HG03108 (cell line): Measurements from ENCODE around the gene MED8.

Source experiments
- ATAC-seq: cut with Tn5 transposase; IDR thresholded peaks from one replicate; pipeline ENCODE4 v1.9.1; 2021; ENCODE audit warnings: moderate library complexity; ENCODE audit not compliant: unreplicated experiment

Gene MED8

DNA sequence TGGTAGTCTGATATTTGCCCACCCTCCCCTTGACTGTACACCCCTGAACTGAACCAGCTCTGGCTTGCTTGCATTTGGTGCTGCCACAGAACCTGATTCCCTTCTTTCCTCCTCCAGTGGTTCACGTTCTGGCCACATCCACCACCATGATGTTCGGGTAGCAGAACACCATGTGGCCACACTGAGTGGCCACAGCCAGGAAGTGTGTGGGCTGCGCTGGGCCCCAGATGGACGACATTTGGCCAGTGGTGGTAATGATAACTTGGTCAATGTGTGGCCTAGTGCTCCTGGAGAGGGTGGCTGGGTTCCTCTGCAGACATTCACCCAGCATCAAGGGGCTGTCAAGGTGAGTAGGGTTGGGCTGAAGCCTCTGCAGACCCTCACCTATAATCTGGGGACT is 29.0 kb downstream of the MED8 start:
- ATAC-seq, result no peak

DNA sequence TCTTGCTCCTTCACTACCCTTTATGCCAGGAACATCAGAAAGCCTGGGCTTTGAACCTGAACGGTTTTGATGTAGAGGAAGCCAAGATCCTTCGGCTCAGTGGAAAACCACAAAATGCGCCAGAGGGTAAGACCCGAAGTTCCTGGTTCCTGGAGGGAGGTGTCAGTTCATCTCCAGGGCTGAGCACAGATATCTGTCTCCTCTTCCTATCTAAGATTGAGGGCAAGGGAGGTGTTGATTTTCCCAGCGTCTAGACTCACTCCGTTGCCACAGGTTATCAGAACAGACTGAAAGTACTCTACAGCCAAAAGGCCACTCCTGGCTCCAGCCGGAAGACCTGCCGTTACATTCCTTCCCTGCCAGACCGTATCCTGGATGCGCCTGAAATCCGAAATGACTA is 29.9 kb downstream of the MED8 start:
- ATAC-seq, result no peak

DNA sequence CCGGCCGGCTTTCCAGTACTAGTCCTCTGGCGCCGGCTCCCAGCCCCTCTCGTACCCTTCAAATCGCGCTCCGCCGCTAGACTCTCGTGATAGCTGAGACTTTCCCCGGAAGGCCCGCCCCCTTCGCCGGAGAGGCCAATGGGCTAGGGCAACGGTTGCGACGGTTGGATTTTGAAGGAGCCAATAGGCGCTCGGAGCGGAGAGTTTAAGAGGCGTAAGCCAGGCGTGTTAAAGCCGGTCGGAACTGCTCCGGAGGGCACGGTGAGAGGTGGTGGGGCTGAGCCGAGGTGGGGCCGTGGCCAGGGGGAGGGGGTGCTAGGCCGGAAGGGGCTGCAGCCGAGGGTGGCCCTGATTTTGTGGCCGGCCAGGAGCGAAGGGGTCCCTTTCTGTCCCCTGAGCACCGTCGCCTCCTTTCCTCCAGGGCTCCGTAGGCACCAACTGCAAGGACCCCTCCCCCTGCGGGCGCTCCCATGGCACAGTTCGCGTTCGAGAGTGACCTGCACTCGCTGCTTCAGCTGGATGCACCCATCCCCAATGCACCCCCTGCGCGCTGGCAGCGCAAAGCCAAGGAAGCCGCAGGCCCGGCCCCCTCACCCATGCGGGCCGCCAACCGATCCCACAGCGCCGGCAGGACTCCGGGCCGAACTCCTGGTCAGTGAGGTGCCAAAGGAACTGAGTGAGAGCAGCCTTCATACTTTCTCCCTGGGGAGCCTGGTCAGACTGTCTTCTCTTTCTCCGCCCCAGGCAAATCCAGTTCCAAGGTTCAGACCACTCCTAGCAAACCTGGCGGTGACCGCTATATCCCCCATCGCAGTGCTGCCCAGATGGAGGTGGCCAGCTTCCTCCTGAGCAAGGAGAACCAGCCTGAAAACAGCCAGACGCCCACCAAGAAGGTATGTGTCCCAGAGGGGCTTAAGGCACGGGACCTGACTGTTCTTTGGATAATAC is 30.6 kb downstream of the MED8 start, which contains the start of gene CDC20:
CDC20 (plus strand) TSS at position 236 of the 948 bp plus-strand sequence; CDS start at position 471, 235 bp downstream.
- peak; percentile 91 for ATAC-seq

DNA sequence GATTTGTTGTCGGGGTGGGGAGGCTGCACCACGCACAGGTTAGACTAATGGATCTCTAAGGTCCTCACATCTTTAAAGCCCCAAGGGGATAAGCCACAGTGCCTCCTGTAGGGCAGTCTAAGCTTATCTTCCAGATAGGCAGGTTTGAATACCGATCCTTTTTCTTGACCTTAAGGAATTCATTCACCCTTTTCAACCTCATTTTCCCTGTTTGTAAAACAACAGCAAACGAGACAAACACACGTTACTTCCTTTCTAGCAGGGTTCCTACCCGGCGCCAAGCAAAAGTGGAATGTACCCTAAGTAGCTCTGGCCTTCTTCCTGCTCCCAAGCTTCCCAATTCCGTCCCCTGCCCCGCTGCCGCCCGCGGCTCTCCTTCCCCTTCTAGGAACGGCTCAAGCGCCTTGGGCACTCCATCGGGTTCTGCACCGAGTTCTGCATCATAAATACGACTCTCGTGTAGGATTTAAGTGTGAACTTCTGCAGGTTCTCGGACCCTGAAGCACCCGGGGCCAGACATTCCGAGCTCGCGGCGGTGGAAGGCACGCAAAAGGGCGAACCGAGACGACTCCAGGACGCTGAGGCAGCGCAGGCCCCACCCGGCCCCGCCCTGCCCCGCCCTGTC is 31.4 kb downstream of the MED8 start:
- ATAC-seq, result peak; percentile 5

DNA sequence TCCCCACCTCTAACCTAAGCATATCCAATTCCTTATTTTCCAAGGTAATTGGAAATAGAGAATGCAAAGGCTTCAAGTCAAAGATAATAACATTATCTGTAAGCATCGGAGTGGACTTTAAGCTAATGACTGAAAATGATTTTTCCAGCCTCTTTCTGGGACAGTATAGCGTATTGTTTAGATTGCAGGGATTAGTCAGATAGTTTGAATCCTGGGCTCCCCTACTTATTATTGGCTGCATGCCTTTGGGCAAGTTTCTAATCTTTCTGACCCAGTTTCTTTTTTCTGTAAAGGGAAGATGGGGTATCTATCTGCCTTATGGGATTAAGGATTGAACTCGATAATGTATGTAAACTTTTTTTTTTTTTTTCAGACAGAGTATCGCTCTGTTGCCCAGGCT is 32.3 kb downstream of the MED8 start:
- ATAC-seq, result no peak

DNA sequence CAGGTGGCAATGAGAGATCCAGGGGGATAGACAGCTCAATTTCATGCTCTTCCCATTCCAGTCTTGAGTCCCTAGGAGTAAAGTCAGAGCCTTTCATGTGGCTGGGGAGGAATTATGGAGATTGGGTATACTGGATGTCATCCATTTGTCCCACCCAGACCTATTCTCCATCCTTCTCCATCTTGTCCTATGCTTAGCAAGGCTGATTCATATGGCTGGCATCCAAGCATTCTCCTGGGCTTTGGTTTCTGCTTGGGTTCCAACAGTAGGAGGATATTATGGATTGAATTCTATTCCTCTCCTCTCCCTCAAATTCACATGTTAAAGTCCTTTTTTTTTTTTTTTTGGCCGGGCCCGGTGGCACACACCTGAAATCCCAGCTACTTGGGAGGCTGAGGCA is 34.7 kb downstream of the MED8 start:
- ATAC-seq, result no peak

DNA sequence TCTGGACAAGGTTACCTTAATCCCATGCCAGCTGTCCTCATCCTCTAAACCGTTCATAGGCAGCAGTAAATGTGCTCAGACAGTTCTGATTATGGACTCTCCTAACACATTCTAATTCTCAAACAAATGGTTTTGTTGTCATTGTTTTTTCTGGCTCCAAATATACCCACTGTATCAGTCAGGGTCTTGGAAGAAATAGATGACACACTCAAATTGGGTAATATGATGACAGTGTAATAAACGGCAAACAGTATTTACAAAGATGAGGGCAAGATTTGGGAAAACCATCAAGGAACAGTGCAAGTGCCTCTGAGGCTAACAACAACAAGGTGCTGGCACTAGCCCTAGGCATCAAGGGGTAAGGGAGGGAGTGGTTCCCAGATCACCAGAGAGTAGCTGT is 35.1 kb downstream of the MED8 start:
- ATAC-seq, result no peak

DNA sequence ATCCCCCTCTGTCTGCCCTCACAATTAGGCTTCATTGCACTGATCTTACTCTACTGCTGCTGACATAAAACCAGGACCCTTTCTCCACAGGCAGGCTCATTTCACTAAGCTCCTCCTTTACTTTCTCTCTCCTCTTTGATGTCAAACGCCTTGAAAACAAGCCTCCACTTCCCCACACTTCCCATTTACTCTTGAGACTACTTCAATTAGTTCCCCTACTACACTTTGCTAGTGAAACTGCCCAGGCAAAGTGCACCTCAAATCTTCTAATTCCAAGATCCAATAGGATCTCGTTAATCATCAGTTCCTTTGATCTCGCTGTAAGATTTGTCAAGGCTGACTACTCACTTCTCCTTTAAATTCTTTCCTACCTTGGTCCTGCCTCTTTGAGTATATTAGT is 36.7 kb downstream of the MED8 start:
- no peak for ATAC-seq

DNA sequence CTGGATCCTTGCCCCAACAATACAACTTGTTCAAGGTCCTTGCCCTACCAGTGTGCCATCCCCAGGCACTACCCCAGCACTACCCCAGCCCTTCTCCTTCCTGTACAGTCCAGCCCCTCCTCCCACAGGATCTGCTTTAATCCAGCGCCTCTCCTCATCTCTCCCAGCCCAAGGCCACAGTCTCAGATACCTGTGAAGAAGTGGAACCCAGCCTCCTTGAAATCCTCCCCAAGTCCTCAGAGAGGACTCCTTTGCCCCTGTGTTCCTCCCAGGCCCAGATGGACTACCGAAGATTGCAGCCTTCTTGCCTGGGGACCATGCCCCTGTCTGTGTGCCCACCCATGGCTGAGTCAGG is 37.3 kb downstream of the MED8 start:
- no peak for ATAC-seq

DNA sequence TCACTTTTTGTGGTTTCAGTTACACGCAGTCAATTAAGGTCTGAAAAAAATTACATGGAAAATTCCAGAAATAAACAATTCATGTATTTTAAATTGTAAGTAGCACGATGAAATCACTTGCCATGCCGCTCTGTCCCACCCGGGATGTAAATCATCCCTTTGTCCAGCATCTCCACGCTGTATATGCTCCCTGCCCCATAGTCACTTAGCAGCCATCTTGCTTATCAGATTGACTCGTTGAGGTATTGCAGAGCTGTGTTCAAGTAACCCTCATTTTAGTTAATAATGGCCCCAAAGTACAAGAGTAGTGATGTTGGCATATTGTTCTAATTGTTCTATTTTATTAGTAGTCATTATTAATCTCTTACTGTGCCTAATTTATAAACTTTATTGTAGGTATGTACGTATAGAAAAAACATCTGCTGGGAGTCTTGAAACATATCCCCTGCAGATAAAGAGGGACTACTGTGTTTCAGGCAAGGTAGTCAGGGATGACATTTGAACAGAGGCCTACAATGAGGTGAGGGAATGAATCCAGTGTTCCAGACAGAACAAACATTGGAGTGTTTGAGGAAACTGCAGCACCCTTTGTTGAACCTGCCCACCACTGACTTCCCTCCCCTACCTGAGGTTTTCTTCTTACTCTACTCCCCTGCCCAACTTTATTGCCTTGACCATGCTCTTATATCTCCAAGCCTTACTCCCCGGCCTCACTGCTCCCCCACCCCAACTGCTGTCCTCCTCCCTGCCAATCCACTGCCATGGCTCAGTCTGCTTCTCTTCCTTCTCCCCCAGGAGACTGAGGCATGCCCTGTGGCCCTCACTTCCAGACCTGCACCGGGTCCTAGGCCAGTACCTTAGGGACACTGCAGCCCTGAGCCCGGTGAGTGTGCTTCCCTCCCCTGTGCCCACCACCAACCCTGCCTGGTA is 37.9 kb downstream of the MED8 start:
- no peak for ATAC-seq

DNA sequence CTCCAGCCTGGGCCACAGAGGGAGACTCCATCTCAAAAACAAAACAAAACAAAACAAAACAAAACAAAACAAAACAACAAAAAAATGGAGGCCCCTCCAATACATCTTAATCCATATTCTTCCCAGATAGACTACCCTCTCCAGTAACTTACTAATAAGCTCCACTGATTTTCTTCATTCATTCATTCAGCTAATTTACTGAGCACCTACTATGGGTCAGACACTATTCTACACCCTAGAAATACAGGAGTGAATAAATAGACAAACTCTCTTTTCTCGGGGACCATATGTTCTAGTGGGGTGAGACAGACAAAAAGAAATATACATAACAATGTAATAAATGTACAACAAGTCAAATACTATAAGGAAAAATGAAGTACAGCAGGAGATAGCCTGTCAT is 38.6 kb downstream of the MED8 start:
- no peak for ATAC-seq

DNA sequence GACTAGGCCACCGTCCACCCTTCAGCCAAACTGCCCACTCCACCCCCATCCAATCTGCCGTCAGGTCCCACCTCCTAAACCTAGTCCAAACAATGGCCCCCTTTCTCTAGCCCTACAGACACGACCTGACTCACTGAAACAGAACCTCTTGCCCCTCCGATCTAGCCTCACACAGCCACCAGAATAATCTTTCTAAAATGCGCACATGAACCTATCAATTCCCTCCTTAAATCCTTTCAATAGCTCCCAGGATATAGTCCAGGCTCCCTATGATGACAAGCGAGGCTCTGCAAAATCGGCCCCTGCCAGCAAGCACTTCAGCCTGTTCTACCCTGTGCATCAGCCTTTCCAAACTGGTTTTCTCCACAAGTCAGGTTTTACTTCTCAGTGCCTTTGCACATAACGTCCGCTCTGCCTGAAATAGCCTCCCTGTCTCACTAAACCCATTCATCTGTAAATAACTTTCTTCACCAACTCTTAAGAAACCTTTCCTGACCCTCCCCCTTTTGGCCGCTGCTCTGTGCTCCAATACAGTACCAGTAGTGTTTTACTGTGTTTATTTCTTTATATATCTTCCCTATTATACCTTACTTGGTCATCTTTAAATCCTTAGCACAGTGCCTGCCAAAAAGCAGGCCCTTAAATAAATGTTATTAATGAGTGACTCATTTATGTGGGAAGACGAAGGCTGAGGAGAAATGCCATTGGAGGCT is 39.9 kb downstream of the MED8 start:
- ATAC-seq, result no peak

DNA sequence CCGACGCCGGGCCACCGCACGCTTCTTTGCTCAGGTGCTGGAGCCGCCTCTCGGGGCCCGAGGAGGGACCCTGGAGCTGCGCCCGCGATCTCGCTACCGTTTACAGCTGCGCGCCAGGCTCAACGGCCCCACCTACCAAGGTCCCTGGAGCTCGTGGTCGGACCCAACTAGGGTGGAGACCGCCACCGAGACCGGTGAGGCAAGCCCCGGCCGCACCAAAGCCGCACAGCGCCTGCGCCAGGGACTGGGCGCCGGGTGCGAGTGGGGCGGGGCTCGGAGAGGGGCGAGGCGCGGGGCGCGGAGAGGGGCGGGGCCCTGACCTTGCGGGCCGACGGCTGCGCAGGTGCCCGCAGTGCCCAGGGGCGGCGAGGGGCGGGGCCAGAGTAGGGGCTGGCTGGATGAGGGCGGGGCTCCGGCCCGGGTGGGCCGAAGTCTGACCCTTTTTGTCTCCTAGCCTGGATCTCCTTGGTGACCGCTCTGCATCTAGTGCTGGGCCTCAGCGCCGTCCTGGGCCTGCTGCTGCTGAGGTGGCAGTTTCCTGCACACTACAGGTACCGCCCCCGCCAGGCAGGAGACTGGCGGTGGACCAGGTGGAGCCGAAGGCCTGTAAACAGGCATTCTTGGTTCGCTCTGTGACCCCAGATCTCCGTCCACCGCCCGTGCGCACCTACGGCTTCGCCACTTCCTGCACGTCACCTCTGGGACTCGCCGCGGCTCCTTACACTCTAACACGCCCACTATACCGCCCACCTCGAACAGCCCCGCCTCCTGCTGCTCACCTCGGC is 40.6 kb downstream of the MED8 start:
- ATAC-seq, result peak; percentile 65

DNA sequence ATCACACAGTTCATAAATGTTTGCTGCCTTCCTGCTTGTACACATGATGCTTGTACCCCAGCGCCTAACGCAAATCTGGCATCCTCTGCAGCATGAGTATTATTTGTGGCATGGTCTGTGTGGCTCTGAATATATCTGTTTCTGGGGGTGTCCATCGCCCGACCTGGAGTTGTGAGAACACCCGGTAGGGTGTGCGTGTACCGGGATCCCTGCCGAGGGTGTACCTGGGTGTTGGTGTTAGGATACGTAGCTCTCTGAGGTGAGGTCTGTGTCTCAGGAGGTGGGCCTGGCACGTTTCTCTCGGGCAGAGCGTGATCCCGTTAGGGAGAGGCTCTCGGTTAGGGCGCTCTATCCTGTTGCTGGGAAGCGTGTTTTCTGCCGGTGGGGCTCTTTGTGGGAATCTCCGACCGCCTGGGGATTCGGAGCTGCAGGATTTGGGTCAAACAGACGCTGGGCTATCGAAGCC is 41.2 kb downstream of the MED8 start:
- ATAC-seq, result no peak

DNA sequence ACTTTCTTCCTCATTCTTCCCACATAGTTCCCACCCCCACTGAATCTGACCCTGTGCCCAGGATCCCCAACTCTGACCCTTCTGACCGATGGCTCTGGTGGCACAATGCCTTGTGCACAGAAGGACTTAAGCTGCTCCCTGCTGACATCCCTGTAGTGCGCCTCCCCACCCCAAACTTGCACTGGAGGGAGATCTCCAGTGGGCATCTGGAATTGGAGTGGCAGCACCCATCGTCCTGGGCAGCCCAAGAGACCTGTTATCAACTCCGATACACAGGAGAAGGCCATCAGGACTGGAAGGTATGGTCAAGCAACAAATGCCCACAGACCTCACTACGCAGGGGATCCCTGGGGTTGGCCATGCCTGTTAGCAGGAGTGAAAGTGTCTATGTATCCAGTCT is 43.0 kb downstream of the MED8 start:
- ATAC-seq, result no peak

DNA sequence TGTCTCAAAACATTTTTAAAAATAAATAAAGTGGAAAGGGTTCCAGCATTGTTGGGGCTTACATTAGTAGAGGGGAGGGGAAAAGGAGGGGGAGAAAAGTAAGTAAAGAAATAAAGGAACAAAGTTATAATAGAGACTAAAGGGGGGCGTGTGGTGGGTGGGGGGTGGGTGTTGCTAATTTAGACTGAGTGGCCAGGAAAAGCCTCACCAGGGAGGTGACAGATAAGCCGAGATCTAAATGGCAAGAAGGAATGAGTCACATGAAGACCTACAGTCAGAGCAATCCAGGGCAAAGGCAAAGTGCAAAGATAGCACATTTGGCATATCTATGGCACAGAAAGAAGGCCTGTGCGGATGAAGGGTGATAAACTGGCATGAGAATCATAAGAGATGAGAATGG is 44.5 kb downstream of the MED8 start:
- ATAC-seq, result no peak

DNA sequence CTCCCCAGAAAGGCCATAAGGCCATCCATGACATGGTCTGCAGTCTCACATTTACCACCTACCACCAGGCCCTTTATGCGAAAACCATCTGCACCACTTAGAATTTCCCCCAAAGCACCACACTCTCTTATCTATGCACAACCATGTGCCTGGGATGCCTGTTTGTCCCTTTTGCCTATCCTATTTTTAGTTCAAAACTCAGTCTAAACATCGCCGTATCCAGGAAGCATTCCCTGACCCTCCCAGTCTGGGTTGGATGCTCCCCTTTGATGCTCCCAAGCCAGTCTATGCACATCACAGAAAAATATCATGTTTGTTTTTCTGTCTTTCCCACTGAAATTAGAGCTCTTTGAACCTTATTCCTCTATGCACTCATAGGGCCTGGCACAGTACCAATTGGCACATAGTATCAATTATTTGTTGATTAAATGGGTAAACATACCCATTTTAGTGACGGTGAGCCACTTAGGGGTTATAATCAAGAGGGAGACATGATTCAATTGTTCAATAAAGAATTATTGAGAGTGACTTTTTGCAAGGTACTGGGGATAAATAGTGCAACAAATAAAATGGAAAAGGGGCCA is 45.2 kb downstream of the MED8 start:
- ATAC-seq, result no peak

DNA sequence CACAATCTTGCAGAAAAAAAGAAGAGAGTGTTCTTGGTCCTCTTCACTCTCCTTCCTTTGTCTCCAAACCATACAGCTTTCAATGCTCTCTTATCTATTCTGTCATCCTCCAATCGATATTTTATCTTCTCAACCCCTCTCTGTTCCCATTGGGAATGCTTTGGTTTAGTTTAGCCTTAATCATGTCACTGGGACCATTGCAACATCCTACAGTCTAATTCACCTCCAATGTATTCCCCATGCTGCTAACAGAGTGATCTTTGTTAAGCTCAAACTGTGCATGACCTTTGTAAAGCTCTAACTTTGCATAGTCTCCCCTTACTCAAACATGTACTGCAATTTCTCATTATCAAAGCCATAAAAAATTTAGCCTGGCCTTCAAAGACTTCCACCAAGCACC is 49.0 kb downstream of the MED8 start:
- ATAC-seq, result no peak

DNA sequence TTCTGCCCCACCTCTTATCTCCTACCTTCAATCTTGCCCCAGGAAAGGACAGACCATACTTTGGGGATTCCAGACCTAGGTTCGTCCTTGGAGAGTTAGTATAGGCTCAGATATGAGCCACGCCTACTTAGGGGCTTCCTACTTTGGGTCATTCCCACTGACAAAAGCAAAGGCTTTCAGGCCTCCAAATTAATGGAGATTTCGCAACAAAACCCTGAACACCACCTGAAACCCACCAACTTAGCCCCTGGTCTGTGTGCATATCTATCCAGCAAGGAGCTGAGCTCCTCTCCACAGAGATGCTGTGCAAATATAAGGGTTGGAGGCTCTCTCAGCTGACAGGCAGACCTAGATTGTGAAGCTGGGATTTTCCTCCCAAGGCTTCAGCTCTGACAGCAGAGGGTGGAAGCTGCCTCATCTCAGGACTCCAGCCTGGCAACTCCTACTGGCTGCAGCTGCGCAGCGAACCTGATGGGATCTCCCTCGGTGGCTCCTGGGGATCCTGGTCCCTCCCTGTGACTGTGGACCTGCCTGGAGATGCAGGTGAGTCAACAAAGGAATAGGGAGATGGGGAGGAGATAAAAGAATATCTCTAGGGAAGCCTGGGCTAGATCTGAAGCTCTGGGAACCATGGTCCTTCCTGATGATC is 49.9 kb downstream of the MED8 start:
- no peak for ATAC-seq
